Smooth muscle cell of the pulmonary artery (primary cell): Measurements from ENCODE around the gene KLF5. TPM values are rescaled to one million over a fixed set of nuclear protein-coding genes. Genes with fewer than 3 reads are reported as not detected.

Experiments used
- total RNA-seq: library from RNA; depleted of rRNA; stranded (reverse); fragments of >200 nt; gene quantifications from 2 replicates; pipeline ENCODE4 v1.2.3, GENCODE V29; 2014

Gene KLF5
- 0.98 and 3.5 TPM in 2 replicates for total RNA-seq

GRCh38 chr13:73058736-73059459 is at the start of gene KLF5:
Gene KLF5, plus strand, starts transcription at chr13:73059005. Its CDS starts 323 bp downstream, at chr13:73059328.

